Prostate gland (tissue), 2 donors: Measurements from ENCODE around the gene SH3GLB1. TPM values are rescaled to one million over a fixed set of nuclear protein-coding genes. Genes with fewer than 3 reads are reported as not detected.

ENCODE experiments used
- DNase-seq: peaks from one replicate; pipeline ENCODE4 v3.0.0-alpha.2; 2019; ENCODE audit warnings: low spot score
- H3K27ac ChIP-seq, 2 donors: fragments of 200-600 bp; sonication (generic); 2 replicates each; pipeline ENCODE4 v1.5.1; 2017 to 2019
- H3K27me3 ChIP-seq: fragments of 200-600 bp; sonication (generic); replicated peaks from 2 replicates; pipeline ENCODE4 v1.5.1; 2019; ENCODE audit not compliant: insufficient read depth
- H3K36me3 ChIP-seq, 2 donors: fragments of 200-600 bp; sonication (generic); 1 replicate in 1 of 2; 2 replicates in 1 of 2; pipeline versions ENCODE4 v1.5.1 to v1.8.1; 2017 to 2019
- H3K4me1 ChIP-seq: fragments of 200-600 bp; sonication (generic); replicated peaks from 2 replicates; pipeline ENCODE4 v1.5.1; 2019
- H3K4me3 ChIP-seq, 2 donors: fragments of 200-600 bp; sonication (generic); 2 replicates each; pipeline ENCODE4 v1.5.1; 2017 to 2019
- H3K9me3 ChIP-seq: fragments of 200-600 bp; sonication (generic); 2 replicates; pipeline ENCODE4 v1.5.1; 2017
- POLR2A ChIP-seq: fragments of 450-650 bp; IDR thresholded peaks from one replicate; pipeline ENCODE4 v1.6.1; 2016; ENCODE audit warnings: antibody characterized with exemption, mild to moderate bottlenecking
- POLR2AphosphoS5 ChIP-seq: sonication (generic); formaldehyde crosslinking; IDR thresholded peaks from one replicate; pipeline ENCODE4 v1.6.1; 2017; ENCODE audit warnings: antibody characterized with exemption
- WGBS: methylation state at CpG from one replicate; pipeline ENCODE4 v1.1.5; 2018; 5-methylcytosine and 5-hydroxymethylcytosine counted together
- intact Hi-C: fragments of 100-400 bp; cut with DNase I; formaldehyde crosslinking; loops from one replicate; pipeline ENCODE4 v1.14.2; 2022
- total RNA-seq, 2 donors: library from RNA; depleted of rRNA; stranded (reverse); fragments of >200 nt; gene quantifications; one replicate each; pipeline ENCODE4 v1.1.0, GENCODE V29; 2016
- TF ChIP-seq, protein P1 (sequence below), 4 experiments: fragments of 200-600 bp in 2 of 4; fragments of 450-650 bp in 2 of 4; sonication (generic) in 2 of 4; IDR thresholded peaks; 1 replicate in 3 of 4; 2 replicates in 1 of 4; pipeline ENCODE4 v1.5.1; 2016 to 2019; ENCODE audit warnings: antibody characterized with exemption in 4 of 4, mild to moderate bottlenecking in 2 of 4, moderate library complexity in 2 of 4

SH3GLB1 gene
- total RNA-seq, 2 donors from 2014 or later, result 26.9 to 44.0 TPM

GRCh38 chr1:86756062-86756406 lies 51.7 kb downstream of the SH3GLB1 start:
- Histone ChIP-seq H3K27me3 (no peaks in the 10 kb centered on the region), H3K4me3 (no peak overlapping the region), H3K36me3 (no peaks in the 10 kb centered on the region), H3K4me1 (no peaks in the 10 kb centered on the region), H3K27ac (no peak overlapping the region), H3K9me3 (no peaks in the 10 kb centered on the region)
- no peak for DNase-seq
- intact Hi-C loops, result no loop called here
- TF ChIP-seq, protein P1, sequence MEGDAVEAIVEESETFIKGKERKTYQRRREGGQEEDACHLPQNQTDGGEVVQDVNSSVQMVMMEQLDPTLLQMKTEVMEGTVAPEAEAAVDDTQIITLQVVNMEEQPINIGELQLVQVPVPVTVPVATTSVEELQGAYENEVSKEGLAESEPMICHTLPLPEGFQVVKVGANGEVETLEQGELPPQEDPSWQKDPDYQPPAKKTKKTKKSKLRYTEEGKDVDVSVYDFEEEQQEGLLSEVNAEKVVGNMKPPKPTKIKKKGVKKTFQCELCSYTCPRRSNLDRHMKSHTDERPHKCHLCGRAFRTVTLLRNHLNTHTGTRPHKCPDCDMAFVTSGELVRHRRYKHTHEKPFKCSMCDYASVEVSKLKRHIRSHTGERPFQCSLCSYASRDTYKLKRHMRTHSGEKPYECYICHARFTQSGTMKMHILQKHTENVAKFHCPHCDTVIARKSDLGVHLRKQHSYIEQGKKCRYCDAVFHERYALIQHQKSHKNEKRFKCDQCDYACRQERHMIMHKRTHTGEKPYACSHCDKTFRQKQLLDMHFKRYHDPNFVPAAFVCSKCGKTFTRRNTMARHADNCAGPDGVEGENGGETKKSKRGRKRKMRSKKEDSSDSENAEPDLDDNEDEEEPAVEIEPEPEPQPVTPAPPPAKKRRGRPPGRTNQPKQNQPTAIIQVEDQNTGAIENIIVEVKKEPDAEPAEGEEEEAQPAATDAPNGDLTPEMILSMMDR (IDR thresholded peaks at IDR 0.05), result no peak
- TF ChIP-seq POLR2A (no peak), POLR2AphosphoS5 (no peak)

- WGBS, result 46% methylated on average over 14 of the region's 14 CpGs
Measured at GRCh38 chr1:86757272-86757984, 53.1 kb downstream of the SH3GLB1 start.

GRCh38 chr1:86758570-86758969 lies 54.2 kb downstream of the SH3GLB1 start:
- Histone ChIP-seq H3K27me3 (no peaks in the 10 kb centered on the region), H3K36me3 (no peaks in the 10 kb centered on the region), H3K27ac (no peak overlapping the region), H3K4me1 (no peaks in the 10 kb centered on the region), H3K9me3 (no peaks in the 10 kb centered on the region), H3K4me3 (no peak overlapping the region)
- intact Hi-C loops, result no loop called here
- DNase-seq, result no peak
- TF ChIP-seq POLR2A, result no peak
- TF ChIP-seq, protein P1 (IDR thresholded peaks at IDR 0.05), result no peak
- no peak for TF ChIP-seq POLR2AphosphoS5
- WGBS, result 55% methylated on average over 3 of the region's 3 CpGs

More at GRCh38 chr1:86757272-86757984, 53.1 kb downstream of the SH3GLB1 start:
- H3K4me3 ChIP-seq, result no peak overlapping the region
- H3K9me3 ChIP-seq, result no peaks in the 10 kb centered on the region
- no peak for TF ChIP-seq POLR2AphosphoS5
- TF ChIP-seq, protein P1 (IDR thresholded peaks at IDR 0.05), result no peak
- TF ChIP-seq POLR2A, result no peak
- peak; percentile 16 for DNase-seq
- no peaks in the 10 kb centered on the region for H3K27me3 ChIP-seq
- H3K27ac ChIP-seq, result no peak overlapping the region
- H3K4me1 ChIP-seq, result no peaks in the 10 kb centered on the region
- intact Hi-C loops, result no loop called here
- no peaks in the 10 kb centered on the region for H3K36me3 ChIP-seq

DNA sequence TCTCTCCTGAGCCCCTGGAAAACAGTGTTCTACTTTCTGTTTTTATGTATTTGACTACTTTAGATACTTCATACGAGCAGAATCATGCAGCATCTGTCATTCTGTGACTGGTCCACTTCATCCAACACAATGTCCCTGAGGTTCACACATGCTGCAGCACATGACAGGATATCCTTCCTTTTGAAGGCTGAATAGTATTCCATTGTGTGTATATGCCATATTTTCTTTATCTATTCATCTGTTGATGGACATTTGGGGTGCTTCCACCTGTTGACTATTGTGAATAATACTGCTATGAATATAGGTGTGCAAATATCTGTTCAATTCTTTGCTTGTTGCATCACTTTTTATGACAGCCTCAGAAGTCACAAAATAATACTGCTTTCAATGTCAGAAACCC lies 55.8 kb downstream of the SH3GLB1 start:
- WGBS, result 89% methylated on average over 1 of the region's 1 CpG
- Histone ChIP-seq H3K27ac (no peak overlapping the region), H3K36me3 (no peaks in the 10 kb centered on the region), H3K9me3 (no peaks in the 10 kb centered on the region), H3K4me1 (no peaks in the 10 kb centered on the region), H3K4me3 (no peak overlapping the region), H3K27me3 (no peaks in the 10 kb centered on the region)
- DNase-seq, result no peak
- intact Hi-C loops, result no loop called here
- TF ChIP-seq, protein P1 (IDR thresholded peaks at IDR 0.05), result no peak
- TF ChIP-seq POLR2AphosphoS5 (no peak), POLR2A (no peak)

- no peaks in the 10 kb centered on the region for H3K27me3 ChIP-seq
- H3K9me3 ChIP-seq, result no peaks in the 10 kb centered on the region
- H3K4me3 ChIP-seq, result no peak overlapping the region
- TF ChIP-seq POLR2AphosphoS5 (no peak), POLR2A (no peak)
- TF ChIP-seq, protein P1 (IDR thresholded peaks at IDR 0.05), result no peak
- no peak for DNase-seq
- 87% methylated on average over 7 of the region's 7 CpGs for WGBS
- H3K36me3 ChIP-seq, result no peaks in the 10 kb centered on the region
- no peak overlapping the region for H3K27ac ChIP-seq
- intact Hi-C loops, result no loop called here
- no peaks in the 10 kb centered on the region for H3K4me1 ChIP-seq
Measured at GRCh38 chr1:86762336-86762735, 58.0 kb downstream of the SH3GLB1 start.
